ENCODE data around the gene INHBB. TPM values are rescaled to one million over a fixed set of nuclear protein-coding genes. Genes with fewer than 3 reads are reported as not detected.

INHBB gene
- total and polyA plus RNA-seq, 9 of the 15 experiments (the other 6 are each of a cell fraction or from before 2014, with no cell fraction given): not detected

- intact Hi-C loops (cut with micrococcal nuclease): no loop called here
- in situ Hi-C loops (cut with MboI): no loop called here
- Histone ChIP-seq H3K27ac (ENCODE audit: extremely low read depth, low read depth, low read length) (no peak overlapping the region), H3K9me1 (ENCODE audit: control insufficient read depth, insufficient read depth, low read length) (no peaks in the 10 kb centered on the region), H3K36me3 (ENCODE audit: control insufficient read depth, insufficient read depth, low read length) (no peaks in the 10 kb centered on the region), H2AFZ (ENCODE audit: low read depth, low read length) (no peak overlapping the region), H3K9me3 (replicated peaks; ENCODE audit: control insufficient read depth, insufficient read depth, low read depth, low read length) (no peaks in the 10 kb centered on the region), H4K20me1 (replicated peaks; ENCODE audit: control insufficient read depth, insufficient read depth, low read length) (peaks cover 13% of the 10 kb centered on the region; the same call in 1 of the 2 replicates), H3K4me2 (ENCODE audit: insufficient read depth, low read length) (no peak overlapping the region), H3K9ac (ENCODE audit: insufficient read depth in 1 of 2, low read depth in 2 of 2, low read length in 2 of 2) (no peak overlapping the region), H3K79me2 (ENCODE audit: control insufficient read depth, insufficient read depth, low read length) (no peaks in the 10 kb centered on the region), H3K4me3 (no peak overlapping the region), H3K27me3 (ENCODE audit: control insufficient read depth in 2 of 2, insufficient read depth in 2 of 2, low read length in 2 of 2) (peaks cover 56 to 86% of the 10 kb centered on the region in 2 experiments), H3K4me1 (replicated peaks in 1 of 2; ENCODE audit: control insufficient read depth in 2 of 2, insufficient read depth in 2 of 2, low read length in 2 of 2) (peaks cover 10 to 14% of the 10 kb centered on the region in 2 experiments; a peak in 4 of 5 replicates)
- ChIA-PET CTCF (ENCODE audit: low intra/inter-chr PET ratio) (no interaction called here), POLR2A (interaction anchor here (1.0 to 1.1 kb wide), 3 partner anchors 10 to 110 kb away, joined by 3 to 5 read pairs (median 3); no protein-coding TSS in a partner anchor)
- TF ChIP-seq ARNT (IDR thresholded peaks at IDR 0.05): no peak
- TF ChIP-seq RBFOX2 (IDR thresholded peaks at IDR 0.05; ENCODE audit: low read depth, low read length): no peak
- no peak for TF ChIP-seq ZNF586 (CRISPR knock-in tag; conservative IDR thresholded peaks at IDR 0.05)
- WGBS (ENCODE audit: insufficient coverage, low coverage, missing lambda C conversion rate): 7% methylated on average over 9 of the region's 9 CpGs
- DNase-seq (ENCODE audit: extremely low read depth in 1 of 4, low spot score in 3 of 4) (no peak), FAIRE-seq (no peak), ATAC-seq (no peak)
- no TSS peak for BruUV-seq (replicated peaks)
These were observed 19.9 kb upstream of the INHBB start for GRCh38 chr2:120326066-120326465.

DNA sequence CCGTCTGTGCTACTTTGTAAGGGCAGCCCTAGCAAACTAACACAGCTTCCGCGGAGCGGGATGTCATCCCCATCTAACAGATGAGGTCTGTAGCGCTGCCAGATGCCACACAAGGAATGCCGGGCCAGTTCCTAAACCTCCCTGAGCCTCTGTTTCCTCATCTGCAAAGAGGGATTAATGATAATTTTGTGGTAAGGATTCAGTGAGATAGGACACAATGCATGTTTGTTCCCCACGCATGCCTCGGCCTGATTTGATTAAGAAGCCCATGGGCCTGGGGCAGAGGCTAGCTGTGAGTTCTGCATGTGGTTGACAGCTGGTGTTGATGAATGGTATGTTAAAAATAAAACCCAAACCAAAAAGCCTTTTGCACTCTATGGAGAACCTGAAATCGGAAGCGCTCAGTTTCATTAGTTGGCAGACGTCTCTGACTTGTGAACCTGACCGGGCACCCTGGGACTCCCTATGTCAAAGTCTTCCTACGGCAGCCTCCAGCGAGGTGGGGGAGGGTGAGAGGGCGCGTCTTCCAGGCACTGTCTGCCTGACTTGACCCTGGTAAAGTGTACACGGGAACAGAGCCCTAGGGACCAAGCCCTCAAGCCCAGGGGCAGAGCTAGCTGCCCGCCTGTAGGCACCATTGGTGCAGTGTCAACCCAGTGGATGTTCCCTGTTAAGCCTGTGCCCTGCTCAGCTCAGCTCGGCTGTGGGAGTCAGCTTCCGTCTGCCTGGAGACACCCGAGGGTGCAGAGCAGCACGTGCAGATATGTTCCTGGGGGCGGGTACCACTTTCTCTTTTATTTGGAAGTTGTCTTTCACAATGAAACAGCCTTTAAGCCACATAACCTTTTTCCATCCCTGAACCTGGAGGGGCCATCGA, 14.8 kb upstream of the INHBB start:
- no peak overlapping the region for H3K4me2 ChIP-seq (ENCODE audit: insufficient read depth, low read length)
- no peak for TF ChIP-seq FOXA3 (CRISPR knock-in tag; conservative IDR thresholded peaks at IDR 0.05 in 1 of 2, IDR thresholded peaks at IDR 0.05 in 1 of 2)
- TF ChIP-seq ADNP (tag; IDR thresholded peaks at IDR 0.05): no peak
- TF ChIP-seq BRD9 (IDR thresholded peaks at IDR 0.05; ENCODE audit: low read depth, partially characterized antibody): no peak
- TF ChIP-seq, protein P1, sequence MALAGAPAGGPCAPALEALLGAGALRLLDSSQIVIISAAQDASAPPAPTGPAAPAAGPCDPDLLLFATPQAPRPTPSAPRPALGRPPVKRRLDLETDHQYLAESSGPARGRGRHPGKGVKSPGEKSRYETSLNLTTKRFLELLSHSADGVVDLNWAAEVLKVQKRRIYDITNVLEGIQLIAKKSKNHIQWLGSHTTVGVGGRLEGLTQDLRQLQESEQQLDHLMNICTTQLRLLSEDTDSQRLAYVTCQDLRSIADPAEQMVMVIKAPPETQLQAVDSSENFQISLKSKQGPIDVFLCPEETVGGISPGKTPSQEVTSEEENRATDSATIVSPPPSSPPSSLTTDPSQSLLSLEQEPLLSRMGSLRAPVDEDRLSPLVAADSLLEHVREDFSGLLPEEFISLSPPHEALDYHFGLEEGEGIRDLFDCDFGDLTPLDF (CRISPR knock-in tag; IDR thresholded peaks at IDR 0.05): no peak
- TF ChIP-seq ZNF778 (CRISPR knock-in tag; IDR thresholded peaks at IDR 0.05): no peak
- TF ChIP-seq NFRKB (IDR thresholded peaks at IDR 0.05; ENCODE audit: low read depth): no peak
- no peak for TF ChIP-seq ZNF644 (tag; IDR thresholded peaks at IDR 0.05; ENCODE audit: low read depth)
- no peak for TF ChIP-seq HNRNPLL (IDR thresholded peaks at IDR 0.05; ENCODE audit: low read depth, low read length, poor library complexity, severe bottlenecking)
- no peak for TF ChIP-seq ZC3H8 (IDR thresholded peaks at IDR 0.05)
- TF ChIP-seq PHF8 (IDR thresholded peaks at IDR 0.05; ENCODE audit: borderline replicate concordance, low read length): no peak
- TF ChIP-seq TRIM24 (IDR thresholded peaks at IDR 0.05): no peak
- no peak for TF ChIP-seq SOX6 (IDR thresholded peaks at IDR 0.05)

More for the DNA sequence above, 14.8 kb upstream of the INHBB start:
- Histone ChIP-seq H4K20me1 (replicated peaks; ENCODE audit: control insufficient read depth, insufficient read depth, low read length) (peaks cover 3% of the 10 kb centered on the region; the same call in 1 of the 2 replicates), H3K4me3 (no peak overlapping the region), H3K27ac (ENCODE audit: extremely low read depth, low read depth, low read length) (no peak overlapping the region), H2AFZ (ENCODE audit: low read depth, low read length) (no peak overlapping the region), H3K79me2 (ENCODE audit: control insufficient read depth, insufficient read depth, low read length) (no peaks in the 10 kb centered on the region), H3K9me3 (replicated peaks; ENCODE audit: control insufficient read depth, insufficient read depth, low read depth, low read length) (no peaks in the 10 kb centered on the region), H3K27me3 (ENCODE audit: control insufficient read depth in 2 of 2, insufficient read depth in 2 of 2, low read length in 2 of 2) (peaks cover 58 to 73% of the 10 kb centered on the region in 2 experiments), H3K9ac (ENCODE audit: insufficient read depth in 1 of 2, low read depth in 2 of 2, low read length in 2 of 2) (no peak overlapping the region), H3K36me3 (ENCODE audit: control insufficient read depth, insufficient read depth, low read length) (no peaks in the 10 kb centered on the region), H3K9me1 (ENCODE audit: control insufficient read depth, insufficient read depth, low read length) (no peaks in the 10 kb centered on the region), H3K4me1 (replicated peaks in 1 of 2; ENCODE audit: control insufficient read depth in 2 of 2, insufficient read depth in 2 of 2, low read length in 2 of 2) (no peaks in the 10 kb centered on the region)
- no peak for ATAC-seq
- POLR2A ChIA-PET: interaction anchor here (0.6 to 1.0 kb wide), 2 partner anchors 23 to 481 kb away, joined by 3 read pairs; no protein-coding TSS in a partner anchor
- intact Hi-C loops (cut with micrococcal nuclease): no loop called here
- no peak for FAIRE-seq
- in situ Hi-C loops (cut with MboI): no loop called here
- no peak for DNase-seq (ENCODE audit: extremely low read depth in 1 of 4, low spot score in 3 of 4)
- under 1% methylated on average over 23 of the region's 24 CpGs for whole genome bisulfite sequencing (ENCODE audit: insufficient coverage, low coverage, missing lambda C conversion rate)
- CTCF ChIA-PET (ENCODE audit: low intra/inter-chr PET ratio): no interaction called here
- BruUV-seq (replicated peaks): no TSS peak

All from K562 (cell line).